Lung (tissue), 13 donors: ENCODE measurements around the gene DDX21. TPM values are rescaled to one million over a fixed set of nuclear protein-coding genes. Genes with fewer than 3 reads are reported as not detected.

Experiments used
- ATAC-seq: fragments of 200-7000 bp; cut with Tn5 transposase; one replicate; pipeline ENCODE4 v1.9.1; 2020; ENCODE audit warnings: moderate number of reproducible peaks; ENCODE audit not compliant: insufficient read depth, low FRiP score
- DNase-seq, 3 donors: peaks; one replicate each; pipeline ENCODE4 v3.0.0-alpha.2; 2013 to 2017
- H3K27ac ChIP-seq, 2 donors: one replicate each; pipeline ENCODE4 v1.5.1; 2013; ENCODE audit warnings: mild to moderate bottlenecking in 2 of 2, moderate library complexity in 2 of 2, control low read depth in 1 of 2, inconsistent platforms in 1 of 2, low read depth in 1 of 2, low read length in 1 of 2
- H3K27me3 ChIP-seq, 3 donors: one replicate each; pipeline ENCODE4 v1.5.1; 2013; ENCODE audit warnings: low read length in 2 of 3; ENCODE audit not compliant: control insufficient read depth in 3 of 3, insufficient read depth in 3 of 3
- H3K36me3 ChIP-seq, 4 donors: one replicate each; pipeline ENCODE4 v1.5.1; 2013; ENCODE audit warnings: low read length in 4 of 4, mild to moderate bottlenecking in 1 of 4, moderate library complexity in 1 of 4; ENCODE audit not compliant: control insufficient read depth in 4 of 4, insufficient read depth in 4 of 4
- H3K4me1 ChIP-seq, 5 donors: one replicate each; pipeline ENCODE4 v1.5.1; 2013; ENCODE audit warnings: low read length in 5 of 5, mild to moderate bottlenecking in 2 of 5, moderate library complexity in 1 of 5; ENCODE audit not compliant: control insufficient read depth in 5 of 5, insufficient read depth in 5 of 5
- H3K4me3 ChIP-seq: one replicate; pipeline ENCODE4 v1.5.1; 2013; ENCODE audit warnings: mild to moderate bottlenecking, control low read depth, moderate library complexity
- H3K9ac ChIP-seq, 2 donors: one replicate each; pipeline ENCODE4 v1.5.1; 2013; ENCODE audit warnings: low read length in 2 of 2, control low read depth in 1 of 2; ENCODE audit not compliant: insufficient read depth in 1 of 2
- H3K9me3 ChIP-seq, 4 donors: one replicate each; pipeline ENCODE4 v1.5.1; 2013; ENCODE audit warnings: low read length in 3 of 4, mild to moderate bottlenecking in 1 of 4, moderate library complexity in 1 of 4; ENCODE audit not compliant: control insufficient read depth in 4 of 4, insufficient read depth in 3 of 4
- CTCF ChIP-seq: IDR thresholded peaks from 2 replicates; pipeline ENCODE4 v1.5.1; 2012; ENCODE audit warnings: mild to moderate bottlenecking; ENCODE audit errors: control extremely low read depth, extremely low read depth
- WGBS, 2 donors: extraction: QIAGEN DNeasy Blood & Tissue Kit; methylation state at CpG; one replicate each; pipeline ENCODE4 v1.1.7; 2013; 5-methylcytosine and 5-hydroxymethylcytosine counted together
- polyA plus RNA-seq, 2 donors: library from polyadenylated mRNA; stranded (reverse); fragments of 200-250 nt; gene quantifications; one replicate each; pipeline ENCODE4 v1.2.1, GENCODE V29; 2013
- small RNA-seq: library from RNA; depleted of rRNA; stranded (forward); fragments of <200 nt; gene quantifications from one replicate; pipeline ENCODE3, GENCODE V24; 2014; ENCODE audit warnings: low replicate concordance
- total RNA-seq, 2 donors: library from RNA; depleted of rRNA in 1 of 2; stranded (reverse); fragments of >200 nt in 1 of 2; gene quantifications; one replicate each; pipeline ENCODE4 v1.2.1, GENCODE V29; 2014 to 2021
- donor health status: control.
- donor health status: control.
- donor health status: Bipolar disorder and iron deficiency.
- donor health status: healthy.
- donor health status: DM: yes; HTN: yes; CAD: no.

Gene DDX21
- total and polyA plus RNA-seq, 4 donors: 20.6 to 76.6 (median 46.9) TPM

GRCh38 chr10:69033256-69033655 lies 77.3 kb downstream of the DDX21 start:
- Histone ChIP-seq H3K9me3 (no peaks in the 10 kb centered on the region), H3K4me1 (no peaks in the 10 kb centered on the region), H3K27ac (no peak overlapping the region), H3K4me3 (no peak overlapping the region), H3K27me3 (no peaks in the 10 kb centered on the region), H3K9ac (no peak overlapping the region), H3K36me3 (no peaks in the 10 kb centered on the region)
- ATAC-seq: no peak
- no peak for TF ChIP-seq CTCF
- DNase-seq: no peak
- 63 to 80% methylated on average over 4 of the region's 4 CpGs for WGBS, 2 donors

Small RNAs within 50 kb of the gene (small RNA-seq; reads per million reads assigned to genes)
- gene RNU6-571P: not detected

Other genes with a start within 250 kb of the DDX21 start
- gene CCAR1, start 234.9 kb upstream of the DDX21 start, total RNA-seq: 10 to 100 TPM; 47.4 to 65.0 TPM
- gene CCAR1, start 234.9 kb upstream of the DDX21 start, polyA plus RNA-seq: 10 to 100 TPM; 18.6 to 56.2 TPM
- 10 to 100 TPM in 1 of 2 donors, 1 to 10 TPM in 1; 5.8 to 10.1 TPM for gene STOX1, start 128.6 kb upstream of the DDX21 start, total RNA-seq
- gene STOX1, start 128.6 kb upstream of the DDX21 start, polyA plus RNA-seq: 1 to 10 TPM; 1.8 to 2.1 TPM
- 10 to 100 TPM; 27.5 to 32.7 TPM for gene DDX50, start 54.9 kb upstream of the DDX21 start, total RNA-seq
- gene DDX50, start 54.9 kb upstream of the DDX21 start, polyA plus RNA-seq: 10 to 100 TPM; 14.5 to 24.6 TPM
- gene KIFBP, start 32.6 kb downstream of the DDX21 start, total RNA-seq: 10 to 100 TPM; 21.3 to 27.9 TPM
- gene KIFBP, start 32.6 kb downstream of the DDX21 start, polyA plus RNA-seq: 10 to 100 TPM; 10.9 to 11.5 TPM
- gene SRGN, start 131.9 kb downstream of the DDX21 start, total RNA-seq: 100 to 1,000 TPM; 188 to 293 TPM
- gene SRGN, start 131.9 kb downstream of the DDX21 start, polyA plus RNA-seq: 1,000 to 10,000 TPM in 1 of 2 donors, 10 to 100 TPM in 1; 58.1 to 1,336 TPM
- gene VPS26A, start 168.0 kb downstream of the DDX21 start, total RNA-seq: 10 to 100 TPM; 43.7 to 62.5 TPM
- 10 to 100 TPM; 24.9 to 31.4 TPM for gene VPS26A, start 168.0 kb downstream of the DDX21 start, polyA plus RNA-seq
- 10 to 100 TPM; 21.8 to 24.6 TPM for gene SUPV3L1, start 224.1 kb downstream of the DDX21 start, total RNA-seq
- 10 to 100 TPM; 17.0 to 52.7 TPM for gene SUPV3L1, start 224.1 kb downstream of the DDX21 start, polyA plus RNA-seq